D721Med (cell line): ENCODE measurements around the gene SNCG.
"Not testable (repeated sequence)": the region's sequence is repeated elsewhere in the genome, so short reads cannot be mapped to it uniquely, and the experiment has no call there.

Experiments used
- DNase-seq: peaks from one replicate; pipeline ENCODE4 v3.0.0; 2011; ENCODE audit warnings: low spot score; ENCODE audit not compliant: insufficient read length
- FAIRE-seq: peaks from 2 replicates; lab custom pipeline; 2011; peaks lifted over from hg19 to GRCh38; lab: Jason Lieb, UNC
- CTCF ChIP-seq: IDR thresholded peaks from 2 replicates; pipeline ENCODE4 v1.5.1; 2012; ENCODE audit warnings: mild to moderate bottlenecking, control low read depth; ENCODE audit not compliant: insufficient read depth; ENCODE audit errors: missing control alignments

Gene SNCG

DNA sequence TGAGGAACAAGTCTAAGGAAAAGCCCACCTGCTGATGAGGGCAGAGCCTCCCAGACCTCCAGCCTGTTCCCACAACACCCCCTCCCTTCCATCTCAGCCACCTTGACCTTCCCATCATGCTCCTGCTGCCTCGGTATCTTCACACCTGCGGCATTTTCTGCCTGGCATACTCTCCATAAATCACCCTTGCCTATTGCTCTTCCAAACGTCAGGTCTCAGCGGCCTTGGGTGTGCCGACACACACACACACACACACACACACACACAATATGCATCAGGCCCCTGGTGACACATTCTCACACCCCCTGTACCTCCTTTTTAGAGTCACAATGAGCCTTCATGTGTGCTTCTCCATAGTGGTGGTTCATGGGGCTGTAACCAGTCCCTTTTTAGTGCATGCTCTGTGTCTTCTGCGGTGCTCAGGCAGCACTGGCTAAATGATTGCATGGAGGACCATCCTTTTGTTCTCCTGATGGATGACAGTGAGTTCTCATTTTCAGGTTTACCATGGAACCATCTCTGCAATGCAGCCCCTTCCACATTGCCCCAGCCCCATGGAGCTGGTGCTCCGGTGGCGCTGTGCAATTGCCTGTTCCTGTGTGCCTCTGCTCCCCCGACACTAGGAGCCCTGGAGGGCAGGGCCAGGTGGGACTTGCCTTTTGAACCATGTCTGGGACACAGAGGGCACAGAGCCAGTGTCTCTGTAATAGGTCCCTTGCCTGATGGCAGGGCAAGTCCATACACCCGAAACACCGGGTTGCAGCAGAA is 14.4 kb downstream of the SNCG start:
- FAIRE-seq: no peak
- no peak for DNase-seq
- TF ChIP-seq CTCF: no peak

GRCh38 chr10:86974484-86974883 is 16.1 kb downstream of the SNCG start:
- TF ChIP-seq CTCF: no peak
- FAIRE-seq: no peak
- DNase-seq: no peak

GRCh38 chr10:86976362-86977056 is 18.1 kb downstream of the SNCG start:
- FAIRE-seq: no peak
- no peak for TF ChIP-seq CTCF
- DNase-seq: no peak

DNA sequence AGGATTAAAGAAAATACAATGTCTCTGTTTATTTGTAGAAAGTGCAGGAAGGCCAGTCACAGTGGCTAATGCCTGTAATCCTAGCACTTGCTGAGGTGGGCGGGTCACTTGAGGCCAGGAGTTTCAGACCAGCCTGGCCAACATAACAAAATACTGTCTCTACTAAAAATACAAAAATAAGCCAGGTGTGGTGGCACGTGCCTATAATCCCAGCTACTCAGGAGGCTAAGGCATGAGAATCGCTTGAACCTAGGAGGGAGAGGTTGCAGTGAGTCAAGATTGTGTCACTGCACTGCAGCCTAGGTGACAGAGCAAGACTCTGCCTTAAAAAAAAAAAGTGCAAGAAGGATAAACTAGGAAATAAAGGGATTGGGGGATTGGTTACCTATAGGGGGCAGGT is 20.1 kb downstream of the SNCG start:
- not testable (repeated sequence) for FAIRE-seq, DNase-seq

GRCh38 chr10:86979296-86979818 is 21.0 kb downstream of the SNCG start:
- FAIRE-seq (no peak), DNase-seq (no peak)
- TF ChIP-seq CTCF: no peak

DNA sequence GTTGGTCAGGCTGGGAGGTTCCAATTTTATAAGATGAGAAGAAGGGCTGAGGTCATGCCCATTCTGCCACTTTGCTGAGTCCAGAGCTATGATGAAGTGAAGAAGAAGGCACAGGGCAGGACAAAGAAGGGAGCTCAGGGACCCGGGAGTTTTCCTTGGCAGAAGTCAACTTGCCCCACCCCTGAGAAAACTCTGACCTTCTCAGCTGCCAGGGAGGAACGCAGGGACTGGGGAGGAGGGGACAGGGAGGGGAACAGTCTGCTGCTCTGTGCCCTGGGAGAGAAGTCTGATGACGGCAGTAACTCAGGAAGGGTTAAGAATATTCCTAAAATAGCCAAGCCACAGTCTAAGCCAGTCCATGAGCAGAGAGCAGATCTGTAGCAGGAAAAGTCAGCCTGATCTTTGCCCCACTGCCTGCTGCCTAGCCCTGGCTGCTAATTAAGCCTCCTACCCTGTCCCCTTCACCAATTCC is 21.6 kb downstream of the SNCG start:
- no peak for FAIRE-seq
- no peak for TF ChIP-seq CTCF
- DNase-seq: no peak

DNA sequence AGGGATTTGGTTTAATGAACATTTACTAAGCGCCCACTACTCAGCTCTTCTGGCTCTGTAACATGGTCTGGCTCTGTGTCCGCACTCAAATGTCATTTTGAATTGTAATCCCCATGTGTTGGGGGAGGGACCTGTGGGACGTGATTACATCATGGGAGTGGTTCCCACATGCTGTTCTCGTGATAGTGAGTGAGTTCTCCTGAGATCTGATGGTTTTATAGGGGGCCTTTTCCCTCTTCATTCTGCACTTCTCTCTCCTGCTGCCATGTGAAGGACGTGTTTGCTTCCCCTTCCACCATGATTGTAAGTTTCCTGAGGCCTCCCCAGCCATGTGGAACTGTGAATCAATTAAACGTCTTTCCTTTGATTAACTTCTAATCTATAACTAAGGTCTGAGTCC is 22.6 kb downstream of the SNCG start:
- not testable (repeated sequence) for DNase-seq, FAIRE-seq

DNA sequence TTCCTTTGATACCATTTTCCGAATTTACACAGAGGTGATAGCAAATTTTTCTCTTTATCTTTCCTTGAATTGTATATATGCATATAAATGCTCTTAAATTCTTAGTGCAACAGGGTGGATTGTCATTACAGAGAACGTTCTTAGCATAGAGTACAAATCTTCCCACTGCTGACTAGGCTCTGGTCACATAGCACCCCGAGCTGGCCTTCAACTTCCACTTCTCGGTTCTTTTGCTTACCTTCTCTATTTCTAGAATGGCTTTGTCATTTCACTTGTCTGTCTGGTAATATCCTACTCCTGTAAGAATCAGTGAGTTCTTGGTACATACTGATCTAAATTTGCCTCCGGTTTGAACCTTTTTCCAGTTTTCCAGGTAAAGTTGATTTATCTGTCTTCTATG is 23.3 kb downstream of the SNCG start:
- FAIRE-seq (no peak), DNase-seq (no peak)
- TF ChIP-seq CTCF: no peak

DNA sequence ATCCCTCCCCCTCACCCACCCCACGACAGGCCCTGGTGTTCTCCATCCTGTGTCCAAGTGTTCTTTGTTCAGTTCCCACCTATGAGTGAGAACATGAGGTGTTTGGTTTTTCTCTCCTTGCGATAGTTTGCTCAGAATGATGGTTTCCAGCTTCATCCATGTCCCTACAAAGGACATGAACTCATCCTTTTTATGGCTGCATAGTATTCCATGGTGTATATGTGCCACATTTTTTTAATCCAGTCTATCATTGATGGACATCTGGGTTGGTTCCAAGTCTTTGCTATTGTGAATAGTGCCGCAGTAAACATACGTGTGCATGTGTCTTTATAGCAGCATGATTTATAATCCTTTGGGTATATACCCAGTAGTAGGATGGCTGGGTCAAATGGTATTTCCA is 26.1 kb downstream of the SNCG start:
- not testable (repeated sequence) for DNase-seq, FAIRE-seq
